ENCODE data around the gene RNF151. TPM values are rescaled to one million over a fixed set of nuclear protein-coding genes. Genes with fewer than 3 reads are reported as not detected.

RNF151 gene
- total and polyA plus RNA-seq, 2 of the 13 experiments (the other 11 are each of a cell fraction or from before 2014, with no cell fraction given), result not detected

DNA sequence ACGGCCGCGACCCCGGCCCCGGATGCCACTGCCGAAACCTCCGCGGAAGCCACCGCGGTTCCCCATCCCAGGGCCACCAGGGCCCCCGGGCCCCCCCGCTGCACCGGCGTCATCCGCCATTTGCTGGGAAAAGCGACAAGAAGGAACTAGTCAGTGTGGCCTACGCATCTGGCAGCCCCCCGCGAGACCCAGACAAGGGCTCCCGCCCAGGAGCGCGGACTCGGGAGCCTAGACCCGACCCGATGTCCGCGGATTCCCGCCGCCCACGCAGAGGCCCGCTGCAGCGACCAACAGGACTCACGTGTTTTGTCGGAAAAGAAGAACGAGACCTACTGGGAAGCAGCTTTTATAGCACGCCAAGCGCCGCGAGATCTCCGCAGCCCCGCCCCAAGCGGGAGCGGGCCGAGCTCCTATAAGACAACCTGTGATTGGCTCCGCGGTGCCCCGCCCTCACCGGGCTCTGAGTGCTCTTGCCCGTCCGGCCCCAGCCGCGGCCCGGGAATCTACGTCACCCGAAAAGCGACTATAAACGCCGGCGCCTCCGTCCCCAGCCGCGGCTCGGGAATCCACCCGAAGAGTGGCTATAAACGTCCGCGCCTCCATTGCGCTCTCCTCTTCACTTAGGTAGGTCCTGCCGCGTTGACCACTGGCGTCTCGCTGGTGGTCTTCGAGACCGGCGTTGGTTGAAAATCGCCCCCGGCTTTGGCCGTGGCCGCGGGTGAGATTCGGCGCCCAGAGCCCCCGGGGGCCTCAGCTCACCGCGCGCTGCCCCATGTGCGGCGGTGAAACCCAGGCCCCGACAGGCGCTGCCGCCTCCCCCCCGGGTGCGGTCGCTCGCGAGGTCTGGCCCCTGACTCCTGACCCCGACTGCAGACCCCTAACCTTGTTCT, 1.9 kb upstream of the RNF151 start, which contains the start of gene RPS2 (continued):
- TF ChIP-seq, protein P1, sequence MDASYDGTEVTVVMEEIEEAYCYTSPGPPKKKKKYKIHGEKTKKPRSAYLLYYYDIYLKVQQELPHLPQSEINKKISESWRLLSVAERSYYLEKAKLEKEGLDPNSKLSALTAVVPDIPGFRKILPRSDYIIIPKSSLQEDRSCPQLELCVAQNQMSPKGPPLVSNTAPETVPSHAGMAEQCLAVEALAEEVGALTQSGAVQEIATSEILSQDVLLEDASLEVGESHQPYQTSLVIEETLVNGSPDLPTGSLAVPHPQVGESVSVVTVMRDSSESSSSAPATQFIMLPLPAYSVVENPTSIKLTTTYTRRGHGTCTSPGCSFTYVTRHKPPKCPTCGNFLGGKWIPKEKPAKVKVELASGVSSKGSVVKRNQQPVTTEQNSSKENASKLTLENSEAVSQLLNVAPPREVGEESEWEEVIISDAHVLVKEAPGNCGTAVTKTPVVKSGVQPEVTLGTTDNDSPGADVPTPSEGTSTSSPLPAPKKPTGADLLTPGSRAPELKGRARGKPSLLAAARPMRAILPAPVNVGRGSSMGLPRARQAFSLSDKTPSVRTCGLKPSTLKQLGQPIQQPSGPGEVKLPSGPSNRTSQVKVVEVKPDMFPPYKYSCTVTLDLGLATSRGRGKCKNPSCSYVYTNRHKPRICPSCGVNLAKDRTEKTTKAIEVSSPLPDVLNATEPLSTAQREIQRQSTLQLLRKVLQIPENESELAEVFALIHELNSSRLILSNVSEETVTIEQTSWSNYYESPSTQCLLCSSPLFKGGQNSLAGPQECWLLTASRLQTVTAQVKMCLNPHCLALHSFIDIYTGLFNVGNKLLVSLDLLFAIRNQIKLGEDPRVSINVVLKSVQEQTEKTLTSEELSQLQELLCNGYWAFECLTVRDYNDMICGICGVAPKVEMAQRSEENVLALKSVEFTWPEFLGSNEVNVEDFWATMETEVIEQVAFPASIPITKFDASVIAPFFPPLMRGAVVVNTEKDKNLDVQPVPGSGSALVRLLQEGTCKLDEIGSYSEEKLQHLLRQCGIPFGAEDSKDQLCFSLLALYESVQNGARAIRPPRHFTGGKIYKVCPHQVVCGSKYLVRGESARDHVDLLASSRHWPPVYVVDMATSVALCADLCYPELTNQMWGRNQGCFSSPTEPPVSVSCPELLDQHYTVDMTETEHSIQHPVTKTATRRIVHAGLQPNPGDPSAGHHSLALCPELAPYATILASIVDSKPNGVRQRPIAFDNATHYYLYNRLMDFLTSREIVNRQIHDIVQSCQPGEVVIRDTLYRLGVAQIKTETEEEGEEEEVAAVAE (CRISPR knock-in tag; IDR thresholded peaks at IDR 0.05; ENCODE audit: borderline replicate concordance), result peak; percentile 100
- peak; percentile 60; the same call in 1 of the 2 replicates for TF ChIP-seq GZF1 (CRISPR knock-in tag; IDR thresholded peaks at IDR 0.05)
- TF ChIP-seq, protein P2, sequence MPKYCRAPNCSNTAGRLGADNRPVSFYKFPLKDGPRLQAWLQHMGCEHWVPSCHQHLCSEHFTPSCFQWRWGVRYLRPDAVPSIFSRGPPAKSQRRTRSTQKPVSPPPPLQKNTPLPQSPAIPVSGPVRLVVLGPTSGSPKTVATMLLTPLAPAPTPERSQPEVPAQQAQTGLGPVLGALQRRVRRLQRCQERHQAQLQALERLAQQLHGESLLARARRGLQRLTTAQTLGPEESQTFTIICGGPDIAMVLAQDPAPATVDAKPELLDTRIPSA (CRISPR knock-in tag; IDR thresholded peaks at IDR 0.05; ENCODE audit: borderline replicate concordance), result peak; percentile 79; the same call in 1 of the 2 replicates
- TF ChIP-seq, protein P3, sequence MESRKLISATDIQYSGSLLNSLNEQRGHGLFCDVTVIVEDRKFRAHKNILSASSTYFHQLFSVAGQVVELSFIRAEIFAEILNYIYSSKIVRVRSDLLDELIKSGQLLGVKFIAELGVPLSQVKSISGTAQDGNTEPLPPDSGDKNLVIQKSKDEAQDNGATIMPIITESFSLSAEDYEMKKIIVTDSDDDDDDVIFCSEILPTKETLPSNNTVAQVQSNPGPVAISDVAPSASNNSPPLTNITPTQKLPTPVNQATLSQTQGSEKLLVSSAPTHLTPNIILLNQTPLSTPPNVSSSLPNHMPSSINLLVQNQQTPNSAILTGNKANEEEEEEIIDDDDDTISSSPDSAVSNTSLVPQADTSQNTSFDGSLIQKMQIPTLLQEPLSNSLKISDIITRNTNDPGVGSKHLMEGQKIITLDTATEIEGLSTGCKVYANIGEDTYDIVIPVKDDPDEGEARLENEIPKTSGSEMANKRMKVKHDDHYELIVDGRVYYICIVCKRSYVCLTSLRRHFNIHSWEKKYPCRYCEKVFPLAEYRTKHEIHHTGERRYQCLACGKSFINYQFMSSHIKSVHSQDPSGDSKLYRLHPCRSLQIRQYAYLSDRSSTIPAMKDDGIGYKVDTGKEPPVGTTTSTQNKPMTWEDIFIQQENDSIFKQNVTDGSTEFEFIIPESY (CRISPR knock-in tag; IDR thresholded peaks at IDR 0.05), result no peak
- TF ChIP-seq, protein P4, sequence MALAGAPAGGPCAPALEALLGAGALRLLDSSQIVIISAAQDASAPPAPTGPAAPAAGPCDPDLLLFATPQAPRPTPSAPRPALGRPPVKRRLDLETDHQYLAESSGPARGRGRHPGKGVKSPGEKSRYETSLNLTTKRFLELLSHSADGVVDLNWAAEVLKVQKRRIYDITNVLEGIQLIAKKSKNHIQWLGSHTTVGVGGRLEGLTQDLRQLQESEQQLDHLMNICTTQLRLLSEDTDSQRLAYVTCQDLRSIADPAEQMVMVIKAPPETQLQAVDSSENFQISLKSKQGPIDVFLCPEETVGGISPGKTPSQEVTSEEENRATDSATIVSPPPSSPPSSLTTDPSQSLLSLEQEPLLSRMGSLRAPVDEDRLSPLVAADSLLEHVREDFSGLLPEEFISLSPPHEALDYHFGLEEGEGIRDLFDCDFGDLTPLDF (CRISPR knock-in tag; IDR thresholded peaks at IDR 0.05), result peak; percentile 94
- no peak for TF ChIP-seq PCBP2 (optimal IDR thresholded peaks at IDR 0.05; ENCODE audit: low read depth, low read length, poor library complexity, severe bottlenecking)
- TF ChIP-seq ZNF782 (CRISPR knock-in tag; IDR thresholded peaks at IDR 0.05; ENCODE audit: borderline replicate concordance), result no peak; the same call in 1 of the 2 replicates
- no peak for TF ChIP-seq TBL1XR1 (IDR thresholded peaks at IDR 0.05; ENCODE audit: borderline replicate concordance, low read length, partially characterized antibody)
- no peak for TF ChIP-seq RNF2 (conservative IDR thresholded peaks at IDR 0.05; ENCODE audit: low read depth)
- TF ChIP-seq ZNF230 (CRISPR knock-in tag; IDR thresholded peaks at IDR 0.05), result peak; percentile 74; the same call in 1 of the 2 replicates
- peak; percentile 82 for TF ChIP-seq RBM22 (optimal IDR thresholded peaks at IDR 0.05; ENCODE audit: low read length)
- TF ChIP-seq, protein P5, sequence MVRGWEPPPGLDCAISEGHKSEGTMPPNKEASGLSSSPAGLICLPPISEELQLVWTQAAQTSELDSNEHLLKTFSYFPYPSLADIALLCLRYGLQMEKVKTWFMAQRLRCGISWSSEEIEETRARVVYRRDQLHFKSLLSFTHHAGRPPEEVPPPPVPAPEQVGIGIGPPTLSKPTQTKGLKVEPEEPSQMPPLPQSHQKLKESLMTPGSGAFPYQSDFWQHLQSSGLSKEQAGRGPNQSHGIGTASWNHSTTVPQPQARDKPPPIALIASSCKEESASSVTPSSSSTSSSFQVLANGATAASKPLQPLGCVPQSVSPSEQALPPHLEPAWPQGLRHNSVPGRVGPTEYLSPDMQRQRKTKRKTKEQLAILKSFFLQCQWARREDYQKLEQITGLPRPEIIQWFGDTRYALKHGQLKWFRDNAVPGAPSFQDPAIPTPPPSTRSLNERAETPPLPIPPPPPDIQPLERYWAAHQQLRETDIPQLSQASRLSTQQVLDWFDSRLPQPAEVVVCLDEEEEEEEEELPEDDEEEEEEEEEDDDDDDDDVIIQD (CRISPR knock-in tag; IDR thresholded peaks at IDR 0.05; ENCODE audit: low read depth), result no peak
- TF ChIP-seq ZNF839 (CRISPR knock-in tag; IDR thresholded peaks at IDR 0.05; ENCODE audit: borderline replicate concordance), result no peak
- TF ChIP-seq, protein P6, sequence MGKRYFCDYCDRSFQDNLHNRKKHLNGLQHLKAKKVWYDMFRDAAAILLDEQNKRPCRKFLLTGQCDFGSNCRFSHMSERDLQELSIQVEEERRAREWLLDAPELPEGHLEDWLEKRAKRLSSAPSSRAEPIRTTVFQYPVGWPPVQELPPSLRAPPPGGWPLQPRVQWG (CRISPR knock-in tag; IDR thresholded peaks at IDR 0.05; ENCODE audit: borderline replicate concordance, low read depth), result no peak
- TF ChIP-seq FLYWCH1 (CRISPR knock-in tag; IDR thresholded peaks at IDR 0.05), result no peak
- peak; percentile 41 for TF ChIP-seq CBX1 (IDR thresholded peaks at IDR 0.05; ENCODE audit: low read depth)
- peak; percentile 81; the same call in 1 of the 2 replicates for TF ChIP-seq HES4 (CRISPR knock-in tag; IDR thresholded peaks at IDR 0.05; ENCODE audit: borderline replicate concordance)

Data from HepG2 (cell line).